ENCODE data around the gene CGB7. TPM values are rescaled to one million over a fixed set of nuclear protein-coding genes. Genes with fewer than 3 reads are reported as not detected.
A peak's percentile ranks its signal among the peaks of the same experiment; 100 is the strongest.

CGB7 gene
- total and polyA plus RNA-seq, 10 of the 15 experiments (the other 5 are each of a cell fraction or from before 2014, with no cell fraction given) = 0.06 TPM; not detected in 9

- TF ChIP-seq MAX (IDR thresholded peaks at IDR 0.05; ENCODE audit: low read depth, low read length) (peak; percentile 57; the same call in 1 of the 2 replicates), EP300 (IDR thresholded peaks at IDR 0.05; ENCODE audit: borderline replicate concordance in 1 of 2, control insufficient read depth in 1 of 2, low read depth in 2 of 2, low read length in 2 of 2) (no peak), LARP7 (IDR thresholded peaks at IDR 0.05) (peak; percentile 98), NBN (IDR thresholded peaks at IDR 0.05) (peak; percentile 80), MXI1 (IDR thresholded peaks at IDR 0.05; ENCODE audit: low read depth, low read length) (peak; percentile 47), MTA2 (IDR thresholded peaks at IDR 0.05; ENCODE audit: low read depth) (peak; percentile 33), DPF2 (IDR thresholded peaks at IDR 0.05) (peak; percentile 71), MLLT1 (IDR thresholded peaks at IDR 0.05) (peak; percentile 65), ZNF687 (IDR thresholded peaks at IDR 0.05) (peak; percentile 84), HDAC6 (IDR thresholded peaks at IDR 0.05; ENCODE audit: unreplicated experiment) (peak; percentile 70), USF1 (IDR thresholded peaks at IDR 0.05; ENCODE audit: borderline replicate concordance, extremely low read length, insufficient read depth, low read depth, low read length) (no peak), RB1 (IDR thresholded peaks at IDR 0.05; ENCODE audit: borderline replicate concordance) (peak; percentile 94; the same call in 1 of the 2 replicates), PKNOX1 (IDR thresholded peaks at IDR 0.05) (peak; percentile 31; the same call in 1 of the 2 replicates), NFYB (IDR thresholded peaks at IDR 0.05; ENCODE audit: insufficient read depth, low read depth, low read length) (0 out of 2 replicates have a peak, but pooled peaks have one; percentile 5), POU2F2 (IDR thresholded peaks at IDR 0.05; ENCODE audit: borderline replicate concordance, low read depth, low read length) (peak; percentile 84; the same call in 2 of the 3 replicates), MYC (IDR thresholded peaks at IDR 0.05; ENCODE audit: insufficient read depth, insufficient read length, insufficient replicate concordance, low read length, severe bottlenecking) (peak; percentile 94), YY1 (IDR thresholded peaks at IDR 0.05; ENCODE audit: low read depth, low read length) (peak; percentile 66; the same call in 1 of the 2 replicates), BACH1 (IDR thresholded peaks at IDR 0.05; ENCODE audit: borderline replicate concordance) (peak; percentile 84), HCFC1 (IDR thresholded peaks at IDR 0.05; ENCODE audit: low read length) (peak; percentile 53)
These were observed 27.7 kb upstream of the CGB7 start, which contains the start of gene SNRNP70 (continued) for GRCh38 chr19:49085020-49085867.

Data from GM12878 (cell line).